ENCODE data around the gene ZNF653. TPM values are rescaled to one million over a fixed set of nuclear protein-coding genes. Genes with fewer than 3 reads are reported as not detected.

The ZNF653 gene
- total and polyA plus RNA-seq, 9 of the 15 experiments (the other 6 are each of a cell fraction or from before 2014, with no cell fraction given), result 1.6 to 8.0 (median 4.2) TPM; not detected in 2

GRCh38 chr19:11483366-11484111, 22.1 kb downstream of the ZNF653 start:
- no peak overlapping the region for H3K9ac ChIP-seq (ENCODE audit: insufficient read depth in 1 of 2, low read depth in 2 of 2, low read length in 2 of 2)
- H3K36me3 ChIP-seq (ENCODE audit: control insufficient read depth, insufficient read depth, low read length), result no peaks in the 10 kb centered on the region
- no TSS peak for BruUV-seq (replicated peaks)
- H3K27me3 ChIP-seq (ENCODE audit: control insufficient read depth in 2 of 2, insufficient read depth in 2 of 2, low read length in 2 of 2), result no peaks in the 10 kb centered on the region
- H3K9me3 ChIP-seq (replicated peaks; ENCODE audit: control insufficient read depth, insufficient read depth, low read depth, low read length), result no peaks in the 10 kb centered on the region
- H2AFZ ChIP-seq (ENCODE audit: low read depth, low read length), result no peak overlapping the region
- ChIA-PET CTCF (ENCODE audit: low intra/inter-chr PET ratio) (interaction anchor here (0.6 to 2.2 kb wide), 5 partner anchors 31 to 357 kb away, joined by 3 to 15 read pairs (median 3); no protein-coding TSS in a partner anchor), POLR2A (interaction anchor here (1.2 kb wide), 1 partner anchor 109 kb away, joined by 4 read pairs; the partner anchor contains the start of gene SWSAP1)
- H3K4me1 ChIP-seq (replicated peaks in 1 of 2; ENCODE audit: control insufficient read depth in 2 of 2, insufficient read depth in 2 of 2, low read length in 2 of 2), result peaks cover 7 to 67% of the 10 kb centered on the region in 2 experiments; a peak in 4 of 5 replicates
- WGBS (ENCODE audit: insufficient coverage, low coverage, missing lambda C conversion rate), result 90% methylated on average over 4 of the region's 57 CpGs
- no peak overlapping the region for H3K4me2 ChIP-seq (ENCODE audit: insufficient read depth, low read length)
- ATAC-seq, result no peak
- no peaks in the 10 kb centered on the region for H4K20me1 ChIP-seq (replicated peaks; ENCODE audit: control insufficient read depth, insufficient read depth, low read length)
- FAIRE-seq, result no peak
- no peaks in the 10 kb centered on the region for H3K79me2 ChIP-seq (ENCODE audit: control insufficient read depth, insufficient read depth, low read length)
- DNase-seq (ENCODE audit: extremely low read depth in 1 of 4, low spot score in 3 of 4), result peak in 1 of 4 experiments; percentile 11
- intact Hi-C loops (cut with micrococcal nuclease), result loop anchor here (2.0 to 10.0 kb wide), 3 partner anchors 31 to 189 kb away; partner anchors contain the start of genes EPOR and TSPAN16
- H3K27ac ChIP-seq (ENCODE audit: extremely low read depth, low read depth, low read length), result no peak overlapping the region
- H3K9me1 ChIP-seq (ENCODE audit: control insufficient read depth, insufficient read depth, low read length), result no peaks in the 10 kb centered on the region
- H3K4me3 ChIP-seq, result no peak overlapping the region
- in situ Hi-C loops (cut with MboI), result no loop called here
- TF ChIP-seq ILK (tag; IDR thresholded peaks at IDR 0.05; ENCODE audit: borderline replicate concordance, low read depth), result no peak
- no peak for TF ChIP-seq CREB3 (tag; conservative IDR thresholded peaks at IDR 0.05; ENCODE audit: low read depth)
- no peak for TF ChIP-seq ARID2 (IDR thresholded peaks at IDR 0.05)
- no peak for TF ChIP-seq FOXA3 (CRISPR knock-in tag; conservative IDR thresholded peaks at IDR 0.05 in 1 of 2, IDR thresholded peaks at IDR 0.05 in 1 of 2)
- no peak for TF ChIP-seq GTF2A2 (tag; IDR thresholded peaks at IDR 0.05)
- TF ChIP-seq RBM22 (IDR thresholded peaks at IDR 0.05; ENCODE audit: low read depth, low read length, poor library complexity, severe bottlenecking), result no peak
- no peak for TF ChIP-seq FOXJ3 (CRISPR knock-in tag; IDR thresholded peaks at IDR 0.05)
- no peak for TF ChIP-seq ETV6 (IDR thresholded peaks at IDR 0.05; ENCODE audit: borderline replicate concordance in 1 of 2, low read depth in 2 of 2, low read length in 1 of 2)
- TF ChIP-seq ETV6 (CRISPR knock-in tag; IDR thresholded peaks at IDR 0.05; ENCODE audit: borderline replicate concordance), result no peak
- no peak for TF ChIP-seq THRA (IDR thresholded peaks at IDR 0.05)
- TF ChIP-seq NR1H2 (CRISPR knock-in tag; IDR thresholded peaks at IDR 0.05), result no peak
- no peak for TF ChIP-seq ZNF217 (CRISPR knock-in tag; IDR thresholded peaks at IDR 0.05)

All from K562 (cell line).